Aorta (tissue), 5 donors: Measurements from ENCODE around the gene FAM221B. TPM values are rescaled to one million over a fixed set of nuclear protein-coding genes. Genes with fewer than 3 reads are reported as not detected.

Source experiments
- ATAC-seq: fragments of 200-7000 bp; cut with Tn5 transposase; one replicate; pipeline ENCODE4 v1.9.1; 2022; ENCODE audit warnings: moderate library complexity; ENCODE audit not compliant: low FRiP score
- DNase-seq, 2 donors: peaks; one replicate each; pipeline ENCODE4 v3.0.0-alpha.2; 2020
- H3K27ac ChIP-seq, 2 donors: one replicate each; pipeline ENCODE4 v1.5.1; 2013; ENCODE audit warnings: low read length in 2 of 2, mild to moderate bottlenecking in 2 of 2, moderate library complexity in 2 of 2, control low read depth in 1 of 2, inconsistent platforms in 1 of 2, low read depth in 1 of 2
- H3K27me3 ChIP-seq, 2 donors: one replicate each; pipeline ENCODE4 v1.6.1; 2013; ENCODE audit warnings: control low read depth in 1 of 2, low read length in 1 of 2, mild to moderate bottlenecking in 1 of 2, moderate library complexity in 1 of 2; ENCODE audit not compliant: insufficient read depth in 2 of 2, control insufficient read depth in 1 of 2
- H3K36me3 ChIP-seq, 2 donors: one replicate each; pipeline ENCODE4 v1.6.1; 2013; ENCODE audit warnings: control low read depth in 1 of 2, low read length in 1 of 2, mild to moderate bottlenecking in 1 of 2; ENCODE audit not compliant: insufficient read depth in 2 of 2, control insufficient read depth in 1 of 2
- H3K4me1 ChIP-seq, 2 donors: one replicate each; pipeline ENCODE4 v1.6.1; 2013; ENCODE audit warnings: low read length in 2 of 2, control low read depth in 1 of 2, mild to moderate bottlenecking in 1 of 2, moderate library complexity in 1 of 2; ENCODE audit not compliant: insufficient read depth in 2 of 2, control insufficient read depth in 1 of 2
- H3K4me3 ChIP-seq, 2 donors: one replicate each; pipeline ENCODE4 v1.5.1; 2013; ENCODE audit warnings: low read length in 2 of 2, control low read depth in 1 of 2, mild to moderate bottlenecking in 1 of 2
- H3K9me3 ChIP-seq: one replicate; pipeline ENCODE4 v1.6.1; 2013; ENCODE audit warnings: mild to moderate bottlenecking, low read length; ENCODE audit not compliant: control insufficient read depth
- WGBS, 2 donors: extraction: QIAGEN DNeasy Blood & Tissue Kit; methylation state at CpG; one replicate each; pipeline ENCODE4 v1.1.7; 2013; 5-methylcytosine and 5-hydroxymethylcytosine counted together
- intact Hi-C, 2 donors: fragments of 100-400 bp; cut with DNase I; formaldehyde crosslinking; loops; one replicate each; pipeline versions ENCODE4 v1.14.2 to v1.15.0; 2022
- polyA plus RNA-seq, 2 donors: library from polyadenylated mRNA; stranded (reverse); fragments of 200-250 nt; gene quantifications; one replicate each; pipeline ENCODE4 v1.2.3, GENCODE V29; 2013
- total RNA-seq, 2 donors: library from RNA; stranded (reverse); fragmentation: NEBNext Ultra II Directional; extraction: Animal tissue kit (Norgen Biotek cat#: 25700); gene quantifications; one replicate each; pipeline ENCODE4 v1.2.1, GENCODE V29; 2021
- donor health status: healthy with polysubstance abuse.
- donor health status: Bipolar disorder and iron deficiency.
- donor health status: DM: no; HTN: no; CAD: no.
- donor health status: DM: no; HTN: no; CAD: no.
- donor health status: DM: yes; HTN: yes; CAD: no.

Gene FAM221B
- total and polyA plus RNA-seq, 4 donors = 0.13 TPM; not detected in 3

- ATAC-seq (no peak), DNase-seq (no peak)
- H3K9me3 ChIP-seq = no peaks in the 10 kb centered on the region
- H3K4me3 ChIP-seq = no peak overlapping the region
- WGBS, 2 donors = 81 to 85% methylated on average over 4 of the region's 4 CpGs
- no peaks in the 10 kb centered on the region for H3K36me3 ChIP-seq
- no peaks in the 10 kb centered on the region for H3K27me3 ChIP-seq
- H3K27ac ChIP-seq = no peak overlapping the region
- intact Hi-C loops = no loop called here
- H3K4me1 ChIP-seq = no peaks in the 10 kb centered on the region
Observed at GRCh38 chr9:35776018-35776417, 52.5 kb downstream of the FAM221B start.

GRCh38 chr9:35774907-35775635 lies 53.5 kb downstream of the FAM221B start:
- intact Hi-C loops = no loop called here
- H3K9me3 ChIP-seq = no peaks in the 10 kb centered on the region
- ATAC-seq = peak; percentile 44
- peak in 1 of 2 donors; percentile 54 for DNase-seq
- H3K36me3 ChIP-seq = no peaks in the 10 kb centered on the region
- peaks cover 0 to 1% of the 10 kb centered on the region in 2 donors for H3K4me1 ChIP-seq
- no peaks in the 10 kb centered on the region for H3K27me3 ChIP-seq
- 74 to 75% methylated on average over 7 of the region's 7 CpGs for WGBS, 2 donors
- H3K4me3 ChIP-seq = no peak overlapping the region
- H3K27ac ChIP-seq = no peak overlapping the region

GRCh38 chr9:35771943-35772342 lies 56.6 kb downstream of the FAM221B start:
- no peak overlapping the region for H3K27ac ChIP-seq
- peaks cover 0 to 1% of the 10 kb centered on the region in 2 donors for H3K4me1 ChIP-seq
- no peaks in the 10 kb centered on the region for H3K27me3 ChIP-seq
- no peak for ATAC-seq
- H3K4me3 ChIP-seq = no peak overlapping the region
- 85 to 87% methylated on average over 3 of the region's 3 CpGs for WGBS, 2 donors
- H3K36me3 ChIP-seq = no peaks in the 10 kb centered on the region
- no peak for DNase-seq
- H3K9me3 ChIP-seq = no peaks in the 10 kb centered on the region
- intact Hi-C loops = no loop called here

GRCh38 chr9:35771534-35771933 lies 57.0 kb downstream of the FAM221B start:
- Histone ChIP-seq H3K9me3 (no peaks in the 10 kb centered on the region), H3K27ac (no peak overlapping the region), H3K27me3 (no peaks in the 10 kb centered on the region), H3K36me3 (no peaks in the 10 kb centered on the region), H3K4me3 (no peak overlapping the region), H3K4me1 (peaks cover 0 to 1% of the 10 kb centered on the region in 2 donors)
- intact Hi-C loops = no loop called here
- no peak for DNase-seq
- 4 to 8% methylated on average over 1 of the region's 1 CpG for WGBS, 2 donors
- peak; percentile 44 for ATAC-seq

GRCh38 chr9:35771075-35771433 lies 57.5 kb downstream of the FAM221B start:
- no peaks in the 10 kb centered on the region for H3K27me3 ChIP-seq
- peak overlapping the region in 1 of 2 donors; percentile 40 for H3K27ac ChIP-seq
- ATAC-seq = peak; percentile 66
- no peaks in the 10 kb centered on the region for H3K36me3 ChIP-seq
- H3K4me3 ChIP-seq = no peak overlapping the region
- WGBS, 2 donors = 2 to 4% methylated on average over 4 of the region's 4 CpGs
- peaks cover 0 to 1% of the 10 kb centered on the region in 2 donors for H3K4me1 ChIP-seq
- H3K9me3 ChIP-seq = no peaks in the 10 kb centered on the region
- intact Hi-C loops = no loop called here
- no peak for DNase-seq

GRCh38 chr9:35769763-35770162 lies 58.8 kb downstream of the FAM221B start:
- no peak for DNase-seq
- Histone ChIP-seq H3K4me1 (peaks cover 0 to 1% of the 10 kb centered on the region in 2 donors), H3K27me3 (no peaks in the 10 kb centered on the region), H3K27ac (no peak overlapping the region), H3K36me3 (no peaks in the 10 kb centered on the region), H3K4me3 (no peak overlapping the region), H3K9me3 (no peaks in the 10 kb centered on the region)
- no peak for ATAC-seq
- WGBS, 2 donors = 97 to 98% methylated on average over 1 of the region's 1 CpG
- intact Hi-C loops = no loop called here

- ATAC-seq = no peak
Observed at GRCh38 chr9:35767458-35767857, 61.1 kb downstream of the FAM221B start.

GRCh38 chr9:35766997-35767396 lies 61.5 kb downstream of the FAM221B start:
- WGBS, 2 donors = 84 to 91% methylated on average over 2 of the region's 2 CpGs
- DNase-seq (no peak), ATAC-seq (no peak)
- intact Hi-C loops = no loop called here
- no peaks in the 10 kb centered on the region for H3K36me3 ChIP-seq
- H3K4me1 ChIP-seq = peaks cover 0 to 1% of the 10 kb centered on the region in 2 donors
- no peaks in the 10 kb centered on the region for H3K27me3 ChIP-seq
- no peak overlapping the region for H3K27ac ChIP-seq
- no peaks in the 10 kb centered on the region for H3K9me3 ChIP-seq
- H3K4me3 ChIP-seq = no peak overlapping the region

More at GRCh38 chr9:35767458-35767857, 61.1 kb downstream of the FAM221B start:
- intact Hi-C loops = no loop called here
- no peak overlapping the region for H3K27ac ChIP-seq
- no peaks in the 10 kb centered on the region for H3K36me3 ChIP-seq
- WGBS, 2 donors = 90 to 92% methylated on average over 1 of the region's 1 CpG
- H3K4me1 ChIP-seq = peaks cover 0 to 1% of the 10 kb centered on the region in 2 donors
- no peak overlapping the region for H3K4me3 ChIP-seq
- no peak for DNase-seq
- no peaks in the 10 kb centered on the region for H3K27me3 ChIP-seq
- no peaks in the 10 kb centered on the region for H3K9me3 ChIP-seq
